ENCODE measurements around the gene CTIF.
A peak's percentile ranks its signal among the peaks of the same experiment; 100 is the strongest.

Gene CTIF

GRCh38 chr18:48871391-48872166 lies 332.7 kb downstream of the CTIF start:
- no peak for DNase-seq (ENCODE audit: low spot score)

- no peak for DNase-seq (ENCODE audit: low spot score)
Observed at GRCh38 chr18:48872234-48873145, 333.7 kb downstream of the CTIF start.

- no peak for DNase-seq (ENCODE audit: low spot score)
Observed at GRCh38 chr18:48874233-48874632, 335.4 kb downstream of the CTIF start.

- DNase-seq (ENCODE audit: low spot score): no peak
Observed at GRCh38 chr18:48874701-48875162, 335.9 kb downstream of the CTIF start.

GRCh38 chr18:48875314-48875941 lies 336.6 kb downstream of the CTIF start:
- no peak for DNase-seq (ENCODE audit: low spot score)

GRCh38 chr18:48875942-48876511 lies 337.2 kb downstream of the CTIF start:
- DNase-seq (ENCODE audit: low spot score): no peak

- DNase-seq (ENCODE audit: low spot score): no peak
Observed at GRCh38 chr18:48876590-48876989, 337.8 kb downstream of the CTIF start.

- no peak for DNase-seq (ENCODE audit: low spot score)
Observed at GRCh38 chr18:48877941-48878340, 339.1 kb downstream of the CTIF start.

- no peak for DNase-seq (ENCODE audit: low spot score)
Observed at GRCh38 chr18:48878471-48878870, 339.6 kb downstream of the CTIF start.

- DNase-seq (ENCODE audit: low spot score): no peak
Observed at GRCh38 chr18:48879008-48879431, 340.2 kb downstream of the CTIF start.

GRCh38 chr18:48880931-48881330 lies 342.1 kb downstream of the CTIF start:
- DNase-seq (ENCODE audit: low spot score): no peak

- DNase-seq (ENCODE audit: low spot score): no peak
Observed at GRCh38 chr18:48882379-48882778, 343.5 kb downstream of the CTIF start.

GRCh38 chr18:48884306-48884705 lies 345.5 kb downstream of the CTIF start:
- DNase-seq (ENCODE audit: low spot score): no peak

- DNase-seq (ENCODE audit: low spot score): no peak
Observed at GRCh38 chr18:48884771-48885170, 345.9 kb downstream of the CTIF start.

GRCh38 chr18:48885266-48885923 lies 346.6 kb downstream of the CTIF start:
- no peak for DNase-seq (ENCODE audit: low spot score)

GRCh38 chr18:48885924-48886400 lies 347.1 kb downstream of the CTIF start:
- no peak for DNase-seq (ENCODE audit: low spot score)

GRCh38 chr18:48886520-48887293 lies 347.9 kb downstream of the CTIF start:
- DNase-seq (ENCODE audit: low spot score): no peak

- no peak for DNase-seq (ENCODE audit: low spot score)
Observed at GRCh38 chr18:48887294-48887904, 348.6 kb downstream of the CTIF start.

- peak; percentile 76 for DNase-seq (ENCODE audit: low spot score)
Observed at GRCh38 chr18:48887905-48888772, 349.3 kb downstream of the CTIF start.

Data from D341Med (cell line).